K562 (cell line): ENCODE measurements around the gene TRMT44. TPM values are rescaled to one million over a fixed set of nuclear protein-coding genes. Genes with fewer than 3 reads are reported as not detected.

Experiments
- FOXJ3 ChIP-seq: sonication (generic); formaldehyde crosslinking; IDR thresholded peaks from 2 replicates; pipeline ENCODE4 v1.4.0; 2020; ENCODE audit warnings: mild to moderate bottlenecking, missing genetic modification reagents
- MEIS2 ChIP-seq: fragments of 450-650 bp; IDR thresholded peaks from 2 replicates; pipeline ENCODE4 v1.6.1; 2014; ENCODE audit warnings: mild to moderate bottlenecking; ENCODE audit not compliant: partially characterized antibody
- MTA2 ChIP-seq: fragments of 450-650 bp; IDR thresholded peaks from 2 replicates; pipeline ENCODE4 v1.6.1; 2016; ENCODE audit warnings: low read depth
- polyA plus RNA-seq, 8 experiments: library from polyadenylated mRNA; depleted of rRNA in 4 of 8; stranded (reverse) in 5 of 8; unstranded in 3 of 8; fragments of >200 nt; fragmentation: Nextera tagmentation in 2 of 8; fragmentation: Illumina TruSeq in 1 of 8; extraction: Ambion mirVana in 2 of 8; extraction: Trizol in 1 of 8; gene quantifications; 2 replicates each; pipeline versions ENCODE4 v1.2.1 to v1.2.3, GENCODE V29; 2011 to 2014; ENCODE audit warnings: inconsistent platforms in 1 of 8, missing spikeins in 1 of 8
- total RNA-seq, 7 experiments: library from RNA; depleted of rRNA in 6 of 7; stranded (reverse); fragments of >200 nt in 6 of 7; fragmentation: Illumina TruSeq in 2 of 7; extraction: Trizol in 2 of 7; gene quantifications; 2 replicates each; pipeline versions ENCODE4 v1.2.1 to v1.2.3, GENCODE V29; 2011 to 2021; ENCODE audit warnings: low replicate concordance in 1 of 7
- TF ChIP-seq, protein P1 (sequence below): IDR thresholded peaks from 3 replicates; pipeline ENCODE4 v1.6.1; 2011; ENCODE audit warnings: borderline replicate concordance, mild to moderate bottlenecking, moderate library complexity; ENCODE audit not compliant: insufficient read length; ENCODE audit errors: extremely low read depth
- TF ChIP-seq, protein P2 (sequence below): fragments of 450-650 bp; IDR thresholded peaks from 2 replicates; pipeline ENCODE4 v1.7.1; 2018; ENCODE audit warnings: mild to moderate bottlenecking, low read depth; ENCODE audit not compliant: partially characterized antibody
- TF ChIP-seq, protein P3 (sequence below): sonication (generic); formaldehyde crosslinking; IDR thresholded peaks from 2 replicates; pipeline ENCODE4 v1.8.0; 2022; ENCODE audit warnings: mild to moderate bottlenecking, low read depth, missing genetic modification reagents
- TF ChIP-seq, protein P4 (sequence below): sonication (generic); formaldehyde crosslinking; IDR thresholded peaks from 2 replicates; pipeline ENCODE4 v1.9.0; 2022; ENCODE audit warnings: mild to moderate bottlenecking, missing genetic modification reagents
- TF ChIP-seq, protein P5 (sequence below): fragments of 250-450 bp; sonication (Bioruptor Pico); IDR thresholded peaks from 2 replicates; pipeline ENCODE4 v1.4.0; 2020; ENCODE audit warnings: mild to moderate bottlenecking, moderate library complexity
- TF ChIP-seq, protein P6 (sequence below), 2 experiments: IDR thresholded peaks in 1 of 2; conservative IDR thresholded peaks in 1 of 2; 2 replicates each; pipeline ENCODE4 v1.6.1; 2016; ENCODE audit warnings: low read depth in 2 of 2, mild to moderate bottlenecking in 1 of 2, missing compliant biosample characterization in 1 of 2, missing genetic modification characterization in 1 of 2, moderate library complexity in 1 of 2

Gene TRMT44
- total and polyA plus RNA-seq, 9 of the 15 experiments (the other 6 are each of a cell fraction or from before 2014, with no cell fraction given), result 1.2 to 18.6 (median 10.0) TPM

DNA sequence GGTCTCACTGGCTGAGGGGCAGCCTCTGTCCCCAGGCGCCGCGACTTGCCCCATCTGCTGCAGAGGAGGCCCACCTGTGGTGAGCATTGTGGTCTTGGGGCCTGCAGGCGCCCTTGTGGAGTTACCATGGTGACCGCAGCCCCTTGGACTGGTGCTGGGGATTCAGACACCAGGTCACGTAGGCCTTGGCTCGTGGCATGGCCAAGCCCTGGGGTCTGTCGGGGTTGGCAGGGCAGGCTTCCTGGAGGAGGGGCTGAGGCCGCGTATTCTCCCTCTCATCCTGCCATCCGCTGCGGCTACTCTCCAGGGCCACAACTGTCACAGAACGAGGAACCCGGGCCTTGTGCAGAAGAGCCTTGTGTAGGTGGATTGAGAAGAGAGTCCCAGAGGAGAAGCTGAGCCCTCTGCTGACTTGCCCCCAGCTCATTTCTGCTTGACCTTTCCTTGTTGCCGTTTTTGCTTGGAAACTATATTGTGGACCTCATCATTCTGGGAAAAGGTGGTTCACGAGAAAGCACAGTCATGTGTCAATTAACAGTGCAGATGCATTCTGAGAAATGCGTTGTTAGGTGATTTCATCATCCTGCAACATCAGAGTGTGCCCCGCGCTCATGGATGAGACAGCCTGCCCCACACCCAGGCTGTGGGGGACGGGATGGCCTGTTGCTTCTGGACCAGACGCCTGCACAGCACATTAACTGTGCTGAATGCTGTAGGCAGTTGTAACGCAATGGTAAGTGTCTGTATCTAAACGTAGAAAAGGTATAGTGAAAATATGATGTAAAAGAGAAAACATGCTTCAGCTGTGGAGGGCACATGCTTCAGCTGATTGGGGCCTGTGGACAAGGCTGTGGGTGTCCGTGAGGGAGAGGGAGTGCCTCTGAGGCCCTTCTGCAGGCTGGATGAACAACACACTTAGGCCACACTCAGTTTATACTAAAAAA is 38.5 kb downstream of the TRMT44 start (continued):
- TF ChIP-seq, protein P1, sequence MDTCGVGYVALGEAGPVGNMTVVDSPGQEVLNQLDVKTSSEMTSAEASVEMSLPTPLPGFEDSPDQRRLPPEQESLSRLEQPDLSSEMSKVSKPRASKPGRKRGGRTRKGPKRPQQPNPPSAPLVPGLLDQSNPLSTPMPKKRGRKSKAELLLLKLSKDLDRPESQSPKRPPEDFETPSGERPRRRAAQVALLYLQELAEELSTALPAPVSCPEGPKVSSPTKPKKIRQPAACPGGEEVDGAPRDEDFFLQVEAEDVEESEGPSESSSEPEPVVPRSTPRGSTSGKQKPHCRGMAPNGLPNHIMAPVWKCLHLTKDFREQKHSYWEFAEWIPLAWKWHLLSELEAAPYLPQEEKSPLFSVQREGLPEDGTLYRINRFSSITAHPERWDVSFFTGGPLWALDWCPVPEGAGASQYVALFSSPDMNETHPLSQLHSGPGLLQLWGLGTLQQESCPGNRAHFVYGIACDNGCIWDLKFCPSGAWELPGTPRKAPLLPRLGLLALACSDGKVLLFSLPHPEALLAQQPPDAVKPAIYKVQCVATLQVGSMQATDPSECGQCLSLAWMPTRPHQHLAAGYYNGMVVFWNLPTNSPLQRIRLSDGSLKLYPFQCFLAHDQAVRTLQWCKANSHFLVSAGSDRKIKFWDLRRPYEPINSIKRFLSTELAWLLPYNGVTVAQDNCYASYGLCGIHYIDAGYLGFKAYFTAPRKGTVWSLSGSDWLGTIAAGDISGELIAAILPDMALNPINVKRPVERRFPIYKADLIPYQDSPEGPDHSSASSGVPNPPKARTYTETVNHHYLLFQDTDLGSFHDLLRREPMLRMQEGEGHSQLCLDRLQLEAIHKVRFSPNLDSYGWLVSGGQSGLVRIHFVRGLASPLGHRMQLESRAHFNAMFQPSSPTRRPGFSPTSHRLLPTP, result no peak
- TF ChIP-seq MTA2 (peak; percentile 45; the same call in 1 of the 2 replicates), MEIS2 (peak; percentile 88), FOXJ3 (CRISPR knock-in tag) (no peak)
- TF ChIP-seq, protein P2, sequence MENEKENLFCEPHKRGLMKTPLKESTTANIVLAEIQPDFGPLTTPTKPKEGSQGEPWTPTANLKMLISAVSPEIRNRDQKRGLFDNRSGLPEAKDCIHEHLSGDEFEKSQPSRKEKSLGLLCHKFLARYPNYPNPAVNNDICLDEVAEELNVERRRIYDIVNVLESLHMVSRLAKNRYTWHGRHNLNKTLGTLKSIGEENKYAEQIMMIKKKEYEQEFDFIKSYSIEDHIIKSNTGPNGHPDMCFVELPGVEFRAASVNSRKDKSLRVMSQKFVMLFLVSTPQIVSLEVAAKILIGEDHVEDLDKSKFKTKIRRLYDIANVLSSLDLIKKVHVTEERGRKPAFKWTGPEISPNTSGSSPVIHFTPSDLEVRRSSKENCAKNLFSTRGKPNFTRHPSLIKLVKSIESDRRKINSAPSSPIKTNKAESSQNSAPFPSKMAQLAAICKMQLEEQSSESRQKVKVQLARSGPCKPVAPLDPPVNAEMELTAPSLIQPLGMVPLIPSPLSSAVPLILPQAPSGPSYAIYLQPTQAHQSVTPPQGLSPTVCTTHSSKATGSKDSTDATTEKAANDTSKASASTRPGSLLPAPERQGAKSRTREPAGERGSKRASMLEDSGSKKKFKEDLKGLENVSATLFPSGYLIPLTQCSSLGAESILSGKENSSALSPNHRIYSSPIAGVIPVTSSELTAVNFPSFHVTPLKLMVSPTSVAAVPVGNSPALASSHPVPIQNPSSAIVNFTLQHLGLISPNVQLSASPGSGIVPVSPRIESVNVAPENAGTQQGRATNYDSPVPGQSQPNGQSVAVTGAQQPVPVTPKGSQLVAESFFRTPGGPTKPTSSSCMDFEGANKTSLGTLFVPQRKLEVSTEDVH, result peak; percentile 28
- TF ChIP-seq, protein P3, sequence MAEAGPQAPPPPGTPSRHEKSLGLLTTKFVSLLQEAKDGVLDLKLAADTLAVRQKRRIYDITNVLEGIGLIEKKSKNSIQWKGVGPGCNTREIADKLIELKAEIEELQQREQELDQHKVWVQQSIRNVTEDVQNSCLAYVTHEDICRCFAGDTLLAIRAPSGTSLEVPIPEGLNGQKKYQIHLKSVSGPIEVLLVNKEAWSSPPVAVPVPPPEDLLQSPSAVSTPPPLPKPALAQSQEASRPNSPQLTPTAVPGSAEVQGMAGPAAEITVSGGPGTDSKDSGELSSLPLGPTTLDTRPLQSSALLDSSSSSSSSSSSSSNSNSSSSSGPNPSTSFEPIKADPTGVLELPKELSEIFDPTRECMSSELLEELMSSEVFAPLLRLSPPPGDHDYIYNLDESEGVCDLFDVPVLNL (CRISPR knock-in tag), result no peak
- TF ChIP-seq, protein P4, sequence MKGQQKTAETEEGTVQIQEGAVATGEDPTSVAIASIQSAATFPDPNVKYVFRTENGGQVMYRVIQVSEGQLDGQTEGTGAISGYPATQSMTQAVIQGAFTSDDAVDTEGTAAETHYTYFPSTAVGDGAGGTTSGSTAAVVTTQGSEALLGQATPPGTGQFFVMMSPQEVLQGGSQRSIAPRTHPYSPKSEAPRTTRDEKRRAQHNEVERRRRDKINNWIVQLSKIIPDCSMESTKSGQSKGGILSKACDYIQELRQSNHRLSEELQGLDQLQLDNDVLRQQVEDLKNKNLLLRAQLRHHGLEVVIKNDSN (CRISPR knock-in tag), result 0 out of 2 replicates have a peak, but pooled peaks have one; percentile 9
- TF ChIP-seq, protein P5, sequence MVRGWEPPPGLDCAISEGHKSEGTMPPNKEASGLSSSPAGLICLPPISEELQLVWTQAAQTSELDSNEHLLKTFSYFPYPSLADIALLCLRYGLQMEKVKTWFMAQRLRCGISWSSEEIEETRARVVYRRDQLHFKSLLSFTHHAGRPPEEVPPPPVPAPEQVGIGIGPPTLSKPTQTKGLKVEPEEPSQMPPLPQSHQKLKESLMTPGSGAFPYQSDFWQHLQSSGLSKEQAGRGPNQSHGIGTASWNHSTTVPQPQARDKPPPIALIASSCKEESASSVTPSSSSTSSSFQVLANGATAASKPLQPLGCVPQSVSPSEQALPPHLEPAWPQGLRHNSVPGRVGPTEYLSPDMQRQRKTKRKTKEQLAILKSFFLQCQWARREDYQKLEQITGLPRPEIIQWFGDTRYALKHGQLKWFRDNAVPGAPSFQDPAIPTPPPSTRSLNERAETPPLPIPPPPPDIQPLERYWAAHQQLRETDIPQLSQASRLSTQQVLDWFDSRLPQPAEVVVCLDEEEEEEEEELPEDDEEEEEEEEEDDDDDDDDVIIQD (CRISPR knock-in tag), result no peak
- TF ChIP-seq, protein P6, sequence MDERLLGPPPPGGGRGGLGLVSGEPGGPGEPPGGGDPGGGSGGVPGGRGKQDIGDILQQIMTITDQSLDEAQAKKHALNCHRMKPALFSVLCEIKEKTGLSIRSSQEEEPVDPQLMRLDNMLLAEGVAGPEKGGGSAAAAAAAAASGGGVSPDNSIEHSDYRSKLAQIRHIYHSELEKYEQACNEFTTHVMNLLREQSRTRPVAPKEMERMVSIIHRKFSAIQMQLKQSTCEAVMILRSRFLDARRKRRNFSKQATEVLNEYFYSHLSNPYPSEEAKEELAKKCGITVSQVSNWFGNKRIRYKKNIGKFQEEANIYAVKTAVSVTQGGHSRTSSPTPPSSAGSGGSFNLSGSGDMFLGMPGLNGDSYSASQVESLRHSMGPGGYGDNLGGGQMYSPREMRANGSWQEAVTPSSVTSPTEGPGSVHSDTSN (CRISPR knock-in tag; IDR thresholded peaks at IDR 0.05; ENCODE audit: low read depth), result no peak
- TF ChIP-seq, protein P6 (tag; conservative IDR thresholded peaks at IDR 0.05; ENCODE audit: low read depth), result peak; percentile 48; the same call in 1 of the 2 replicates
